Smooth muscle cell (in vitro differentiated cells): ENCODE results near the gene PTPRA. TPM values are rescaled to one million over a fixed set of nuclear protein-coding genes. Genes with fewer than 3 reads are reported as not detected.

ENCODE experiments used
- DNase-seq: peaks from one replicate; lab custom pipeline; 2025; ENCODE audit not compliant: unreplicated experiment; lab: John Stamatoyannopoulos, UW
- H2AFZ ChIP-seq: fragments of 200-600 bp; sonication (generic); 2 replicates; pipeline ENCODE4 v1.6.0; 2016; ENCODE audit warnings: antibody characterized with exemption, low read depth, mild to moderate bottlenecking
- H3F3A ChIP-seq: fragments of 200-600 bp; sonication (generic); 2 replicates; pipeline ENCODE4 v1.6.0; 2017; ENCODE audit warnings: antibody characterized with exemption, low read depth
- H3K27ac ChIP-seq: fragments of 200-600 bp; sonication (generic); 2 replicates; pipeline ENCODE4 v1.5.1; 2016; ENCODE audit warnings: low read depth, mild to moderate bottlenecking
- H3K27me3 ChIP-seq: fragments of 200-600 bp; sonication (generic); 2 replicates; pipeline ENCODE4 v1.6.1; 2016; ENCODE audit warnings: low read depth, mild to moderate bottlenecking
- H3K36me3 ChIP-seq: fragments of 200-600 bp; sonication (generic); 2 replicates; pipeline ENCODE4 v1.5.1; 2016; ENCODE audit warnings: low read depth
- H3K4me1 ChIP-seq: fragments of 200-600 bp; sonication (generic); 2 replicates; pipeline ENCODE4 v1.5.1; 2016; ENCODE audit warnings: low read depth
- H3K4me2 ChIP-seq: fragments of 200-600 bp; sonication (generic); 2 replicates; pipeline ENCODE4 v1.6.0; 2016; ENCODE audit warnings: mild to moderate bottlenecking
- H3K4me3 ChIP-seq: fragments of 200-600 bp; sonication (generic); 2 replicates; pipeline ENCODE4 v1.5.1; 2016; ENCODE audit warnings: mild to moderate bottlenecking
- H3K79me2 ChIP-seq: fragments of 200-600 bp; sonication (generic); 2 replicates; pipeline ENCODE4 v1.6.0; 2016; ENCODE audit warnings: low read depth, mild to moderate bottlenecking
- H3K9ac ChIP-seq: fragments of 200-600 bp; sonication (generic); 2 replicates; pipeline ENCODE4 v1.6.0; 2016; ENCODE audit warnings: low read depth
- H3K9me3 ChIP-seq: fragments of 200-600 bp; sonication (generic); replicated peaks from 2 replicates; pipeline ENCODE4 v1.5.1; 2016; ENCODE audit warnings: low read depth
- H4K20me1 ChIP-seq: fragments of 200-600 bp; sonication (generic); 2 replicates; pipeline ENCODE4 v1.6.0; 2016; ENCODE audit warnings: low read depth
- CTCF ChIP-seq: fragments of 200-600 bp; sonication (generic); IDR thresholded peaks from 2 replicates; pipeline ENCODE4 v1.5.1; 2017; ENCODE audit warnings: borderline replicate concordance, mild to moderate bottlenecking, antibody characterized with exemption; ENCODE audit not compliant: insufficient read depth, poor library complexity, severe bottlenecking
- WGBS: methylation state at CpG from one replicate; pipeline ENCODE4 v1.1.7; 2016; ENCODE audit warnings: low lambda C conversion rate; 5-methylcytosine and 5-hydroxymethylcytosine counted together
- polyA plus RNA-seq: library from polyadenylated mRNA; unstranded; fragments of >200 nt; fragmentation: Nextera tagmentation; extraction: Ambion mirVana; gene quantifications from 2 replicates; pipeline ENCODE4 v1.2.1, GENCODE V29; 2016
- total RNA-seq: library from RNA; depleted of rRNA; stranded (reverse); fragments of >200 nt; gene quantifications from 2 replicates; pipeline ENCODE4 v1.2.3, GENCODE V29; 2014

The PTPRA gene
- total and polyA plus RNA-seq, 2 experiments from 2014 or later, result 38.4 to 48.9 TPM

DNA sequence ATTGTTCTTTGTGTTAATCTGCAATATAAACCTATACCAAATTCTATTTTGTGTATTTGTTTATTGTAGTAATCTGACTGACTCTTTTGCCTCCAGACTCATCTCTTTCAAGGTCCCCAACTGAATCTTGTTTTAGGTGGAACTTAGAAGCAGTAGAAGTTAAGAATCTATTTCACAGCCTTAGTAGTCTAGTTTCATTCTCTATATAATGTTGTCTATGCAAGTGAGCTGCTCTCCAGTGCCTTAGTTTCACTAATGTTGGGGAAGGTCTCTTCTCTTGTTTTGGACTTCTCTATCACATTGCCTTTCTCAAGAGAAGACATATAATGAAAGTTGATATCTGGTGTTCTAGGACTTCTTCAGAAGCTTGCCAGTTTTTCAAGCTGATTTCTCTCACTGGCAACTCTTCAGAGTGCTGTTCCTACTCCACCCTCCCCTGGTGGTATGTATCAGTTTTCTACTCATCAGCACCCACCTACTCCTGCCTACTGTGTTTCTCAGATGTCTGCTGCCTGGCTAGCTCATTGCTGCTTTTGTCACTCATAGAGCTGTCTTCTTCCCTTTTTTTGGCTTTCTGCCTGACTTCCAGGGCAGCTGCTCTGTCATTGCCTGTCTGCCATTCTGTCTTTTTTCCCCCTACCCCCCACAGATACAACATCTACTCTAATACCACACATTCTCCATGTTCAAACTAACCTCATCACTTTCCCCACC, 82.1 kb downstream of the PTPRA start:
- Histone ChIP-seq H3K27ac (no peak overlapping the region), H2AFZ (no peak overlapping the region), H4K20me1 (peaks cover 4% of the 10 kb centered on the region), H3K36me3 (no peaks in the 10 kb centered on the region), H3K4me1 (no peaks in the 10 kb centered on the region), H3K27me3 (no peaks in the 10 kb centered on the region), H3K79me2 (peaks cover 3% of the 10 kb centered on the region), H3F3A (no peaks in the 10 kb centered on the region), H3K4me3 (no peak overlapping the region), H3K9ac (no peak overlapping the region), H3K9me3 (no peaks in the 10 kb centered on the region), H3K4me2 (no peak overlapping the region)
- TF ChIP-seq CTCF, result no peak
- no peak for DNase-seq

- H3K79me2 ChIP-seq, result peaks cover 3% of the 10 kb centered on the region
- H3K9me3 ChIP-seq, result no peaks in the 10 kb centered on the region
- H3K4me1 ChIP-seq, result no peaks in the 10 kb centered on the region
- DNase-seq, result no peak
- no peaks in the 10 kb centered on the region for H3K36me3 ChIP-seq
- H3K4me3 ChIP-seq, result no peak overlapping the region
- H3K9ac ChIP-seq, result no peak overlapping the region
- peaks cover 4% of the 10 kb centered on the region for H4K20me1 ChIP-seq
- WGBS, result 96% methylated on average over 2 of the region's 2 CpGs
- H3K27me3 ChIP-seq, result no peaks in the 10 kb centered on the region
- TF ChIP-seq CTCF, result no peak
- no peak overlapping the region for H3K4me2 ChIP-seq
- no peak overlapping the region for H3K27ac ChIP-seq
- no peaks in the 10 kb centered on the region for H3F3A ChIP-seq
- no peak overlapping the region for H2AFZ ChIP-seq
These were observed 83.2 kb downstream of the PTPRA start for GRCh38 chr20:2956480-2956879.

DNA sequence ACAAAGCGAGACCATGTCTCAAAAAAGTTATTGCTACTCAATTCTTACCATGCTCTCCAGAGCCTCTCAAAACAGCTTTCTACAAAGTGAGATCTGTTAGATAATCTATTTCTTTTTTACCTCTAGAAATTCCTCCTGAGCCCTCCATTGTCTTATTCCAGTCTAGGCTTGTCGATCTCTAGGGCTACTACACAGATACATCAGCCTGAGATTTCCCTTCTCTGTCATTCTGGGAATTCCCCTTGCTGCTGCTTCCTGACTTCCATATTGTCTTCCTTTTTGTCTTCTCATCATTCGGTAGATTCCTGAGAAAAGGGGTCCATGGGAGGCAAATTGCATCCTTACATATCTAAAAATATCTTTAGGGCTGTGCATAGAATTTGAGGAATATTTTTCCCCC, 94.6 kb downstream of the PTPRA start:
- no peaks in the 10 kb centered on the region for H3K4me1 ChIP-seq
- H3K9ac ChIP-seq, result no peak overlapping the region
- H3F3A ChIP-seq, result no peaks in the 10 kb centered on the region
- no peak overlapping the region for H3K27ac ChIP-seq
- H4K20me1 ChIP-seq, result peaks cover 15% of the 10 kb centered on the region
- no peak overlapping the region for H3K4me3 ChIP-seq
- H3K27me3 ChIP-seq, result no peaks in the 10 kb centered on the region
- DNase-seq, result no peak
- H3K36me3 ChIP-seq, result peaks cover 5% of the 10 kb centered on the region
- no peaks in the 10 kb centered on the region for H3K9me3 ChIP-seq
- no peak overlapping the region for H3K4me2 ChIP-seq
- 84% methylated on average over 3 of the region's 3 CpGs for WGBS
- TF ChIP-seq CTCF, result no peak
- H3K79me2 ChIP-seq, result no peaks in the 10 kb centered on the region
- no peak overlapping the region for H2AFZ ChIP-seq

DNA sequence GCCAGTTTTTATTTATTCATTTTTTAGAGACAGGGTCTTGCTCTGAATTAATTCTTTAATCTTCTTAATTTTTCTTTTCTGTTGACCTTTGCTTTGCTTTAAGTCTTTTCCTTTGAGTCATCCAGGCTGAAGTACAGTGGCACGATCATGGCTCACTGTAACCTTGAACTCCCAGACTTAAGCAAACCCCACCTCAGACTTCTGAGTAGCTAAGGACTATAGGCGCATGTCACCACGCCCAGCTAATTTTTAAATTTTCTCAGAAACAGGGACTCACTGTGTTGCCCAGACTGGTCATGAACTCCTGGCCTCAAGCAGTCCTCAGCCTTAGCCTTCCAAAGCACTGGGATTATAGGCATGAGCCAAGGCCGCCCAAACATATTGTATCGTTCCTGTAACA, 98.8 kb downstream of the PTPRA start:
- 96% methylated on average over 5 of the region's 5 CpGs for WGBS
- no peak overlapping the region for H3K9ac ChIP-seq
- no peaks in the 10 kb centered on the region for H3K36me3 ChIP-seq
- no peak overlapping the region for H3K4me3 ChIP-seq
- H3F3A ChIP-seq, result no peaks in the 10 kb centered on the region
- no peaks in the 10 kb centered on the region for H3K9me3 ChIP-seq
- DNase-seq, result no peak
- H2AFZ ChIP-seq, result no peak overlapping the region
- H3K27me3 ChIP-seq, result no peaks in the 10 kb centered on the region
- H3K4me2 ChIP-seq, result no peak overlapping the region
- H3K4me1 ChIP-seq, result no peaks in the 10 kb centered on the region
- TF ChIP-seq CTCF, result no peak
- no peaks in the 10 kb centered on the region for H3K79me2 ChIP-seq
- H3K27ac ChIP-seq, result no peak overlapping the region
- H4K20me1 ChIP-seq, result peaks cover 23% of the 10 kb centered on the region
